HG03558 (cell line): ENCODE measurements around the gene PDE4D.
"Not testable (repeated sequence)": the region's sequence is repeated elsewhere in the genome, so short reads cannot be mapped to it uniquely, and the experiment has no call there.

Experiments
- ATAC-seq: cut with Tn5 transposase; IDR thresholded peaks from one replicate; pipeline ENCODE4 v1.9.1; 2021; ENCODE audit warnings: moderate number of reproducible peaks; ENCODE audit not compliant: unreplicated experiment; ENCODE audit errors: extremely low read depth

The PDE4D gene

DNA sequence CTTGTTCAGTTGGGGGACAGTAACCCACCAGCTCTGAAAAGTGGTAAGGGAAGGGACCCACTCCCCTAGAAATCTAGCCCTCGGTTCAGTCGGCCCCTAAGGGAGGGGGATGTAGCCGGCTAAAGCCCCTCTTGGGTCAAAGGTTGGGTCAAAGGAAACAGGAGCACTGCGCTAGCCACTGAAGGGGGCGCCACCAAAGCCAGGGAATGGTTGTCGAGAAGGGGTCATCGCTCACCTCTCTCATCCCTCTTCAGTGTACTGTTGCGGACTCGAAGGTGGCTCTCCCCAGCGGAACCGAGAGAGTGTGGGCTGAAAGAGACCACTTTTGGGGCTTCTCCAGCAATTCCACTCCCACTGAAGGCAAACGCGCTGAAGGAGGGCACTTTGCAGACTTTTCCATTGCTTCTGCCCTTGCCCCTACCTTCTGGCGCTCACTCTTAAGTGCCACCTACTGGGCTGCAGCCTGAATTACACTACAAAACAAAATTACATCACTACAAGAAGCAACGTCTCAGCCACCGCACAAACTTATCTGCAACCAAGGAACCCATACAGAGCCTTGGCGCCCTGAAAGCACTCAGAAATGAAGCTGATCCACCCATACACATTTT is 396.9 kb downstream of the PDE4D start:
- ATAC-seq, result no peak

DNA sequence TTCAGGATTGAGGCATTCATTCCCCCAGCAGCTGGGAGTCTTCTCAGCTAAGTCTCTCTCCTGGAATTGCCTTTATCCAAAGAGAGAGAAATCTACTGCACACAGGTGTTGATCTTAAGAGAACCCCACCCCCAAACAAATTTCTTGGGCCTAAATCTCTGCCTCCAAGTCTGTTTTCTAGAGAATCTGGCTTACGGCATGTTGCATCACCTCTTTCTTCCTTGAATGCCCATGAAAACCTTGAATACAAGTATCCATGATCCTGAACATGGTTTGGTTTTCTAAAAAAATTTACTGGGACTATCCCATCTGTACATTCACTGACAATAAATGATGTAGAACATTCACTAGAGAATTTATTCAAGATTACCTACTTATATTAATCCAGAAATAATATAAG is 401.6 kb downstream of the PDE4D start:
- no peak for ATAC-seq

DNA sequence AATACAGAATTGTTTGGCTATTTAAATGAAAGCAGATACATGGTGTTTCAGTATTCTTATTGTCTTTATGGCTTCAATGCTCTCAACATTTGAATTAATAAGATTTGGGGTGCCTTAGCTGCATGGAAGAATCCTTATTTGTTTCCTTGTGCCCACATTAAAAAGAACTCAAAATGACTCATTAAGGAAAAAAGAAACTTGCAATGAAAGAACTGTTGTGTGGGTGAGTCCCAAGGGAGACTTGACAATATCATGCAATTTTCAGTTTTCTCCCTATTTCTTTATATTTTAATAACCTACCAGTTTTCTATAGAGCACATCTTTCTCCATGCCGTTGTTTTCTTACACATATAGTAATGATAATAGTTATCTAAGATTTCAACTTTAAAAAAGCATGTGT is 404.0 kb downstream of the PDE4D start:
- ATAC-seq, result no peak

DNA sequence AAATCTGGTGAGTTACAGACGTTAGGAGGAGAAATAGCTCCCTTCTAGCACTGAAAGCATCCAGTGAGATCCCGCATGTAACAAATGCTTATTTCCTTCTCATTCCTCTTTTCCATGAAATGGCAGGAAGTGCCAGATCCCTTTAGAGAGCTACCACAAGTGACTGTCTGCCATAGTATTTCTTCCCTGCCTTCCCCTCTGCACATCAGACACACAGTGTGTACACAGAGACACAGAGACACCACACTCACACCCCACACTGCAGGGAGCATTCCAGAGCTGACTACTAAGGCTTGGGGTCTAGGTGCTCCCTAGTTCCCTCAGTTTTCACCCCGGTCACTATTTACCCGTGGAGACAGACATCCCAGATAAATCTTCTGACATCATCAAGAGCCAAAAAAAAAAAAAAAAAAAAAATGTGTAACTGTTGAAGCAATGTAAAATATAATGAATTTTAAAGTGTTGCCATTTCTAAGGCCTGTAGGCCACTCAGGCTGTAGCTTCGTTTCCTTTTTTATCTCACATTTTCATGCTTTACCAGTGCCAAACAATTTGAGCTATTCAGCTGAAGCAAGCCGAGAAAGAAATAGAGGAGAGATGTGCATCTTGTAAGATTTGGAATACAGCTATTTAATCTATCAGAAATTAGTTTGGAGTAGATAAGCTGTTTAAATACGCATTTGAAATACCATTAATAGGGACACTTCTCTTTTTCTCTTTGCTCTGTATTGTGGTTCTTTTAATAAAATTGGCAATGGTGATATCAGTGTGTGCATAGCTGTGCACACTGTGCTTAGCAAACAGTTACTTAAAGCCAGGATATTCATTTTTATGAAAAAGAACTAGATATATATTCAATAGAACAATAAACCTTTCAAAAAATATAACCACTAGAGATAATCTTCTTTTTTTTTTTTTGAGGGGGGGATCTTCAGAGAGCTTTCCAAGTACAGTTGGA is 405.5 kb downstream of the PDE4D start:
- ATAC-seq, result no peak

DNA sequence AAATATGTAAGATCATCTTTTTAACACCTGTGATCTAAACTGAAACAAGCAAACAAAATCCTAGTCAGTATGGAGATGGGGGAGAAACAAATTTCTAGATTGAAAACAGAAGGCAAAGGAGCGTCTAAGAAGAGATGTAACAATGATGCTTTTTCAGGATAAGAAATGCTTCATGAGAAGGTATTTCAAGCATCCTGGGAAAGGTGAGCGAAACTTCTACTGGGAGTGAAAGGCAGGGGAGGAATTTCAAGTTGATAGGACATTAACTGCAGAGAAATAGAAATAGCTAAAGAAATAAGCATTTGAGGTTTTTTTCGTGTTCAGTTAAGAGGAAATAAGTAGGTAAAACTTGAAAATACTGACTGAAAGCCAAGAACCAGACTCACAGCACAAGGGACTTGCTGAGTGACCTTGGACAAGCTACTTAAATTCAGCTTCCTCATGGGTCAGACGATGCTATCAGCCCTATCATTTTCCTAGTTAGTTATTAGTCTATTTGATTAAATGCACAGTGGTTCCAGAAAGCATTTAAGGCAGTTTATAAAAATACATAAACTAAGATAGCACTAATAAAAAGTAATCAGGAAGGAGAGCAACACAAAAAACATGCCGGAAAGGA is 406.3 kb downstream of the PDE4D start:
- ATAC-seq, result no peak

DNA sequence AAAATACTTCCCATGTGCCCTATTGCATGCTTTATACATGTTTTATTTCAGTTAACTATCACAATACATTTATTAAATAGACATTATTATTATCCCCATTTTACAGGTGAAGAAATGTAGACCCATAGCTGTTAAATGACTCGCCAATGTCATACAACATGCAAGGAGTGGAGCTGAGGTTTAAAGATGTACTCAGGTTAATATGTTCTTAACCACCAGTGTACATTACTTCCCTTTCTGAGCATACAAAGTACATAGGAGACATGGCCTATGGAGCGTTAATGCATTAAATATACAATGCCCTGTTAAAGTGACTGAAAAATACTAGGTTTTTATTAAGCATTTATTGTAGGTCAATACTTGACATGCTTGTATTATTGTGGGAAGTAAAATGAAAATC is 407.0 kb downstream of the PDE4D start:
- no peak for ATAC-seq

DNA sequence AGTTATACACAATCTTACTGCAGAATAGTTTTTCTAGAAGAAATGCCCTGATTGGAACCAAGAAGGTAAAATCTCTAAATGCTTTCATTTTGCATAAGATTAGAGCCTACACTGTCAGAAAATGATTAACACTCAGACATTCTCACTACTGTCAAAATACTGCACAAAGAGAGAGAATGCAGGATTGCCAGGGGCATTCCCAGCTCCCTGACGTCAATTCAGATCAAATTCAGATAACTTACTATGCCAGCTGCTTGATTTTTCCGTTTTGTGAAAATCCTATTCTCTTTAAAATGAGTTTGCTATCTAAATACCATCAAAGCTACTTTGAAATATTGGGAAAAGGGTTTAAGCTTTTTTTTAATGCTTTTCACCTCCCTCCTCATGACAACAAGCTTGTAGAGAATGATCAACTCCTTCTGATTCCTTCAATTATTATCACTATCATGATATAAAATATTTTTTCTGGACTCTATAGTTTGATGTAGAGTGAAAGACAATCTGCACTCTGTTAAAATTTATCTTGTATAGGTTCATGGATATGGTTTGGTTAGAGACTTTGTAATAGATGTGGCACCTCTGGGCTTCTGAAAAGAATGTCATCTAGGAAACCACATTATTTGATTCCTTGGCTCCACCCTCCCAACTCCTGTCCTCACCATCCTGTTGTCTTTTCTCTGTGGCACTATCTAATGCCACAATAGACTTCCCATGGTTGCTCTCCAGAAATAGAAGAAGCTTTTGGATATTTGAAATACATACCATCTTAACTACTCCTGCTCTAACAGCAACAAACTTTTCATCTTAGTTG is 407.7 kb downstream of the PDE4D start:
- ATAC-seq, result no peak

DNA sequence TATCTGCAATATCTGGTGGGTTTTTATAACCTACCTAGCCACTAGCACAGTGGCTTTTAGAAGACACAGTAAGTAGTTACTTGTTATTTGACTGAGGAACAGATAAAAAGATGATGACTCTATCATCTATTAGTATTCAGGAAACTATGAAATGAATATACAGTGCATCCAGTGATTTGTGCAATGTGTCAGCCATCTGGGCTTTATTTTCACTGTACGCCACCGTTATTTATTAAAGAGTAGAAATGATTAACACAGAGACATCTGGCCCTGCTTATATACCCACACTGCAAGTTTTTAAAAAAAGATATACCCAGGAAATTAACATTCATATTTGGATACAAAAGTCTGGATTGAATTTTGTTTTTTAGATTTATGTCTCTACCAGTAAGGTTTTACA is 408.4 kb downstream of the PDE4D start:
- no peak for ATAC-seq

DNA sequence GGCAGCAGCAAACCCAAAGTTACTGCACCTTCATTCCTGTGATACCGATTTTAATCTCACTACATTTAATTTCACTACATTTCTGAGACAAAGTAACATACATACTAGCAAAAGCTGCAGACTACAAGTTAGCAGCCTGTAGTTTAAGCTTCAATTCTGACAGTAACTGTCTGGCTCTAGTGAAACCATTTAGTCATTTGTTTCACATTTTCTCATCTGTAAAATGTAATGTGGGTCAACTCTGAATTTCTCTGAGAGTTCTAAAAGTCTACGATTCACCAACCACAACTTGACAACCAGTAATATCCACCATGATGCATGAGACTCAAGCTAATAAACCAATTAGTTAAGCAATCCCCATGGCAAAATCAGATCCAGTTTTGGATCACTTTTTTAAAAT is 408.9 kb downstream of the PDE4D start:
- no peak for ATAC-seq

DNA sequence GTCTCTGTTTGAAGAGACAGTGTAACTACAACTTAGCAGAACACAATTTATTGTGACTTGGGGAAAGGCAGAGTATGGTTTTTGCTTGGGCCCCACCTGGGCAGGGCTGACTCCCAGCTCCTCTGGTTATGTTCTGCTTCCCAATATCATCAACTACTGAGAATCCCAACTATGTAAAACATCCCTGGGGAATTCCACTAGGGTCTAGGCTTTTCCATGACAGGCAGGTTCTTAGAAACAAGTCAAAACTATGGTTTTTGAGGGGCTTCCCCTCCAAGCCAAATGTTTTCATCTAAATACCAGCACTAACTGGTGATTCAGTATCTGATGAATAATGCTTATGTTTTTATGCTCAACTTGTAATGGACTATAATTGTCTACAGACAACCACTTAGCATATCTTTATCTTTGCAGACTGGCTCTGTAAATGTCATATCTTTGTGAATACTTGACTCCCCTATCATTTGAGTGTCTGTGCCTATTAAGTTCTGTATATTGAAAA is 409.5 kb downstream of the PDE4D start:
- ATAC-seq, result no peak

DNA sequence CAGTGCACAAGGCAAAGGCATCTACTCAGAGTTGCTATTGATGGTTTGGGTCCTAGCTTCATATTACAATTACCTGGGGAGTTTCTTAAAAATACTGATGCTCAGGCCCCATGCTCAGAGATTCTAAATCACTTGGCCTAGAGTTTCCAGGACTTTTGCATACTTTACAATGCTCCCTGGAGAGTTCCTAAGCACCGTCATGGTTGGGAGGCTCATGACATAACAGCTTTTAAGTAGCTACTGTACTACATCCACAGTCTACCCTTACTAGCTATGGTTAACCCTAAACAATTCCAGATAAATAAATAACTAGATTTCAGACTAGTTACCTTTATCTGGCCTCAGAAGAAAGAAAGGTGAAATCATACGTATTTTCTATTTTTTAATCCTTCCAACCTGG is 414.4 kb downstream of the PDE4D start:
- ATAC-seq, result no peak

DNA sequence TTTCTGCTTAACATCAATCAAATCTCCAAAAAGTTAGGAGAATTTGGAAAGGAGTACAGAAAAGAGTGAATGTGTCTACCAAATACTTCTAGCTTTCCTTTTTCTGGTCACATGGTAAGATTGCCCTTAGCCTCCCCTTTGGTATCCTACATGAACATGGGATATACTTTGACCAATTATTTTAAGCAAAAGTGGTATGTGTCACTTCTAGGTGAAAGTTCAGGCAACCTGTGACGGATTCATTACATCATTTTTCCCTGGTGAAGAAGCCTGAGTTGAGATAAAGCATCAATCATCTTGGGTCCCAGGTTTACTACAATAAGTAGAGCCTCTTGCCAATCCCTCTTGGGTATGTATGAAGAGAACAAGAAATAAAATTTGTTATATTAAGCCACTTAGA is 419.2 kb downstream of the PDE4D start:
- ATAC-seq, result no peak

DNA sequence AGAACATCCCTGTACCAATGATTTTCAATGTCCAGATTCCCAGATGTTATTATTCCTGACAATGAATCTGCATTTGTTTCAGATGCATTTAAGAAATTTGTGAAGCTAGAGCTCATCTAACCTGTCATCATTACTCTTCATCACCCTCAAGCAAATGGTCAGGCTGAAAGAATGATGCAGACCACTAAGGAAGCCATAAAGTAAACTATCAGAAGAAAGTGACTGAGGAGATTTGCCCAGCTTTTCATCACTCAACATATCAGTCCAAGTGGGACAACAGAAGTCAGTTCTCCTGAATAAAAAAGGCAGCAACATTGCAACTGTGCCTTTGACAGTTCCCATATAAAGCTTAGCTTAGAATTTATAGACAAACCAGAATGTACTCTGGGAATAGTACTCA is 419.9 kb downstream of the PDE4D start:
- no peak for ATAC-seq

DNA sequence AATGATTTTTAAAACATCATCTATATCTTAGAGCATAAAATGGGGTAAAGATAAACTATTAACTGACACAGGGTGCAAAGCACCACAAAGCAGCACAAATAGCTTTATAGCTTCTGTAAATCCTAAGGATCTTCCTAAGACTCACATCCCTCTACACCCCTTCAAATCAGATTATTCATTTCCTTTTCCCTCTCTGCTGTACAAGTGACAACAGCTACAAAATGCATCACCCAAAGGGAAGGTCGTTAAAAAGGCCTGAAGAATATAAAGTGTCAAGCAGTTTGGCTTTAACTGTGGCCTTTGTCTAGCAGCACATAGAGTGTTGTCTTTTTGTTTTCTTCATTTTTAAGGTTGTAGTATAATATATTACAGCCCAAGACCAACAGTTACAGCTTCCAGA is 422.1 kb downstream of the PDE4D start:
- no peak for ATAC-seq

DNA sequence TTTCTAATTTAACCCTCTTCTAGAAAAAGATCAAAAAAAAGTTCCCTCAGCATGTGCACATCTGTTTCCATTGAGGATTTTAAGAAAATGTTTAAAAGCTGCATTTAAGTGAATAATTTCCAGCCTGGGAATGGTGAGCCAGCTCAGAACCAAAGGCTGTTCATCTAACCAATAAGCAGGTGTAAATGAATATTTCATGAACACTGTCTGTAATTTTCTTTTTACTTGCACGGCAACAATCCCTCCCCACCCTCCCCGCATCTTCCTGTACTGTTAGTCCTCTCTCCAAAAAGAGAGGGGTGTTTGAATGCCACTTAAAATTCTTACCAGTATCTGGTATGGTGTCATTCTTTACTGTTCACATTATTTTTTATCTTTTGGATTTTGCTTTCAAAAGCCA is 425.6 kb downstream of the PDE4D start:
- ATAC-seq, result no peak

DNA sequence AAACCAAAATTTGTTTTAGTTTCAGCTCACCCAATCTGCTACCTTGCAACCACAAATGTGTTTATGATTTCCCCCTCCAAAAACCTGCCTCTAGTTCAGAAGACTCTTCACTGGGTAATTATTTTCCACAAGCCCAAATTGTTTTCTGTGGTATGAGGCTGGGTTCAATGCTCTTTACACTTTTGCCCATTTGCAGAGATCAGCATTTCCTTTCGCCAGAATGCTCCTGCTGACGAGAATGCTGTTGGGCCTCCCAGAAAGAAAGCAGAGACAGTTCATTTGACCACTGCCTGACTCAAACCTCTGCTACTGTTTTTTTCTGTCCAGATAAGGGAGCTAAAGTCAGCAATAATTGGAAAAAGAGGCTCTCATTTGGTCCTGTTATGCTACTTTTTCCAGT is 427.3 kb downstream of the PDE4D start:
- ATAC-seq, result no peak

DNA sequence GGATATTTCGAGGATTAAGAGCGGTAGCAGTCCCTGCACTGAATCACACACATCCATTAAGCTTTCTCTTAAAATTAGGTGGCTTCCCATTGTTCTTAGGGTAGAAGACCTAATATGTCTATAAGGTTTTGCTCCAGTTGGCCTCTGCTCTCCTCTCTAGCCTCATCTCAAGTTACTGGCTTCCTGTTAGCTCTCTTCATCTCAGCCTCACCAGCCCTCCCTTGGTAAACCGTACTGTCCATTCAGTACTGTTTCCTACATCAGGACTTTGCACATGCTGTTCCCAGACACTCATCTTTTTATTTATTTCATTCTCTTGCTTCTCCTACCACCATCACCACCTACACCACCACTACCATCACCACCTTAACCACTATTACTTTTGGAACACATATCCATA is 428.6 kb downstream of the PDE4D start:
- no peak for ATAC-seq

DNA sequence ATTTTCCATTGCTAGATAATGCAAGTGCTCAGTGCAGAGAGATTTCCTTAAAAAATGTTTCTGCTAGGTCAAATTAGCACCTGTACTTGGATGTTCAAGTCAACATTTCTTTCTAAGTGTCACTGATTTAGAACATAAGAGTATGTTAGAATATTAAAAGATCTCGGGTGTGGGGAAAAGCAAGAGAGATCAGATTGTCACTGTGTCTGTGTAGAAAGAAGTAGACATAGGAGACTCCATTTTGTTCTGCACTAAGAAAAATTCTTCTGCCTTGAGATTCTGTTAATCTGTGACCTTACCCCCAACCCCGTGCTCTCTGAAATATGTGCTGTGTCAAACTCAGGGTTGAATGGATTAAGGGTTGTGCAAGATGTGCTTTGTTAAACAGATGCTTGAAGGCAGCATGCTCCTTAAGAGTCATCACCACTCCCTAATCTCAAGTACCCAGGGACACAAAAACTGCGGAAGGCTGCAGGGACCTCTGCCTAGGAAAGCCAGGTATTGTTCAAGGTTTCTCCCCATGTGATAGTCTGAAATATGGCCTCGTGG is 429.8 kb downstream of the PDE4D start:
- ATAC-seq, result not testable (repeated sequence)

DNA sequence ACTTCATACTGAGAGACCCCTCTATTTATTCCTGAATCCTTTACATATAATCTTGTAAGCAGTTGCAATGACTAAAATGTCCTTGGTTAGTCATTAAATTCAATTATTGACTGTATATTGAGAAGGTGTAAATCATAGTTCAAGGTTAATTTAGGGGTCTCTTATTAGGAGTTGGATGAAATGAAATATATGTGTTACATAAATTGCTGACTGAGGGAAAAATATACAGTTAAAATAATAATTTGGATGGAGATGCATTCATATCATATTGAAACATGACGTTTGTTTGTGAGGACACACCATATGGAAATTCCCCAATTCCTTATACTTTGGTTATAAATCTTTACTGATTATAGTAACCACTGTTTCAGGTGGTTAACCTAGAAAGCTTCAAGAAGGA is 430.6 kb downstream of the PDE4D start:
- no peak for ATAC-seq
